Activated gamma-delta T cell treated with anti-CD3 and anti-CD28 coated beads, Interleukin-2, amount 50 U/mL, for 16 hours (primary cell): ENCODE data around the gene ECEL1.

Experiments
- DNase-seq: peaks from one replicate; pipeline ENCODE4 v3.0.0-alpha.2; 2020; ENCODE audit warnings: low read depth

ECEL1 gene

GRCh38 chr2:232483923-232484627 lies 3.6 kb downstream of the ECEL1 start:
- DNase-seq, result no peak

GRCh38 chr2:232483311-232483922 lies 4.2 kb downstream of the ECEL1 start:
- DNase-seq, result no peak

GRCh38 chr2:232482301-232483238 lies 5.1 kb downstream of the ECEL1 start:
- DNase-seq, result no peak

GRCh38 chr2:232481322-232482140 lies 6.1 kb downstream of the ECEL1 start:
- no peak for DNase-seq

- DNase-seq, result no peak
Observed at GRCh38 chr2:232480201-232481190, 7.1 kb downstream of the ECEL1 start.

- DNase-seq, result no peak
Observed at GRCh38 chr2:232479341-232480200, 8.1 kb downstream of the ECEL1 start.

- DNase-seq, result no peak
Observed at GRCh38 chr2:232478571-232479340, 8.9 kb downstream of the ECEL1 start.

GRCh38 chr2:232477751-232478510 lies 9.7 kb downstream of the ECEL1 start:
- DNase-seq, result no peak

DNA sequence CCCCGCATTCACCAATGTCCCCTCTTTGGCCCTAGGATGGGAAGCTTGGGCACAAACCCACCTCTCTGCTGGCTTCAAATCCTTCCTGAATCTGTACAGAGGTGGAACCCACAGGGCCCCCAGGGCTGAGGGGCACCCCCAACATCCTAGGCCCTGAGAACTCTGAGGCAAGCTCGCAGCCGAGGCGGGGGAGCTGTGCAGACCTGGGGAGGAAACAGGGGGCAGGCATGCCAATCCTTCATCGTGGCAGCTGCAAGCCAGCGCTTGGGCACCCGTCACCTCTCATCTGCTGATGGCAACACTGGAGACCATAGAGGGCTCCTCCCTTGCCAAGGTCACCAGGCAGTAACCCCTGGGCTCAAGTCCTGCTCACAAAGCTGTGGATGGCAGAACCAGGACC lies 10.8 kb downstream of the ECEL1 start:
- DNase-seq, result no peak

DNA sequence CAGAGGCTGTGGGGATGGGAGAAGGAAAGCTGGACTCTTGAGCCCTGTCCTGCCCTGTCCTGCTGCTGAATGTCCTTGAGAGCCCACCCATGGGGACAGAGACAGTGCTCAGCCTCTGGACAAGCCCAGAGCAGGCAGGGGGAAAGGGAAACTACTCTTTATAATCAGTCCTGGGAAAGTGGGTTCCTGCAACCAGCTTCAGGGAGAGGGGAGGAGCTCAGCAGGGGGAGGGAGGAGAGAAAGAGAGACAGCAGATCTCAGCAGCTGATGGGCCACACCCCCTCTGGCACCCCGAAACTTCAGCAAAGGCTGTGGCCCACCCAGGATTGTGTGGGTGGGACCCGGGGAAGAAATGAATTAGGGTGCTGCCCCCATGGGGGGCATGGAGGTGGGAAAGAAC lies 11.6 kb downstream of the ECEL1 start:
- DNase-seq, result no peak

GRCh38 chr2:232473467-232473890 lies 14.2 kb downstream of the ECEL1 start:
- no peak for DNase-seq

GRCh38 chr2:232466221-232466620 lies 21.4 kb downstream of the ECEL1 start:
- DNase-seq, result no peak

DNA sequence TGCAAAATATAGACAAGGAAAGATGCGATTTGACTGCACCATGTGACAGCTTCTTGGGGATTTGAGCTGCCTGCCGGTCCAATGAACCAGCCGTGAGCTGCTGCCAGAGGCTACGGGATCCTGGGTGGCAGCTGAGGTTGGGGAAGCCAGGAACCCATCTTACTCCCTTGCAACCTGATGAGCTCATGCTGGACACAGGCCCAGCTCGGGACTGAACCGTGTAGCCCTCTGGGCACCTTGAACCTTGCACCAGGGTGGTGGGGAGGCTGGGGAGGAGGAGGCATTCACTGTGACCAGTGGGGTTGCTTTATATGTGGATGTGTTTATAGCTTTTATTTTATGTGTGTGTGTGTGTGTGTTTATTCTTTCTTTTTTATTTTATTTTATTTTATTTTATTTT lies 22.6 kb downstream of the ECEL1 start:
- no peak for DNase-seq

DNA sequence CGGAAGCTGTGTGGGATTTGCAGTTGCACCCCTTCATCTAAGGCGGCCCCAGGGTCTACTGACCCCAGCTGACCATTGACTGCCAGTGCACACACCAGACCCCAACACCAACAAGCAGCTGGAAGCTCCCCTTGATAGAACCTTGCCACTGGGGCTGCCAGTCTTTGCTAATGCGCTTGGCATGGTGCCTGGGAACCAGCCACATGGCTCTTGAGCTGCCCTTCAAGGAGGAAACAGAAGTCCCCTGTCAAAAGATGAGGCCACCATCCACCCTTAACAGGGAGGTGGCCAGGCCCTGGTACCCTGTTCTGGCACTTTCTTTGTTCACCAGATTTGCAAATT lies 23.1 kb downstream of the ECEL1 start:
- DNase-seq, result no peak

GRCh38 chr2:232463701-232464543 lies 23.7 kb downstream of the ECEL1 start:
- no peak for DNase-seq

- no peak for DNase-seq
Observed at GRCh38 chr2:232460171-232460570, 27.5 kb downstream of the ECEL1 start.

DNA sequence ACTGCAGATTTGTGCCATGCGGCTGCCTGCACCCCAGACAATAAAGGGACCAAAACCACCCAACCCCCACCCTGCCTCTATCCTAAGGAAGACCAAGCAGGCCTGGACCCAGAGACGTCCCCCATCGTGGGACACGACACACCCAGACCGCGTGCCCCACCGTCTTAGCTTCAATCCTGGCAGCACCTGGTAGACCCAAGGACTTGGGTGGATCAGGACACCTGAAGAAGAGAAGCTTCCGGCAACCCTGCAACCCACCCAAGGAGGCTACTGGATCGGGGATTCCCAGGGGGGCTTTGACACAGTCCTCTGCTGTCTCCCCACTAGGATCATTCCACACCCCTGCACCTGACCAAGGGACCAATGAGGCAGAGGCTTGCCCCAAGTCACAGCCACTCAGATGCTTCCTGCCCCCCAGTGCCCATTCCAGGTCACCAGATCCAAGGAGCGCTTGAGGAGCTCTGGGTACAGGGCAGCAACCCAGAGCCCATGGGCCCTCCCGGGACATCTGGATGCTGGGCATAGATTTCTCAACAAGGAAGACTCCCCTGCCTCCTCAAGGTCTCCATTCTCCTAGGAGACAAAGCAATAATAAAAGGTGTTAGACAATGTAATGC lies 28.1 kb downstream of the ECEL1 start:
- DNase-seq, result no peak
